Dermis microvascular lymphatic vessel endothelial cell (primary cell): ENCODE results near the gene LINC01488. TPM values are rescaled to one million over a fixed set of nuclear protein-coding genes. Genes with fewer than 3 reads are reported as not detected.

ENCODE experiments used
- DNase-seq, 2 donors: peaks; one replicate each; pipeline versions ENCODE4 v3.0.0 to v3.0.0-alpha.2; 2010; ENCODE audit warnings: low read depth in 2 of 2
- total RNA-seq: library from RNA; depleted of rRNA; stranded (reverse); fragments of >200 nt; gene quantifications from 2 replicates; pipeline ENCODE4 v1.2.1, GENCODE V29; 2014

The LINC01488 gene
- under 0.01 TPM in 1 of 2 replicates, not detected in the other for total RNA-seq

DNA sequence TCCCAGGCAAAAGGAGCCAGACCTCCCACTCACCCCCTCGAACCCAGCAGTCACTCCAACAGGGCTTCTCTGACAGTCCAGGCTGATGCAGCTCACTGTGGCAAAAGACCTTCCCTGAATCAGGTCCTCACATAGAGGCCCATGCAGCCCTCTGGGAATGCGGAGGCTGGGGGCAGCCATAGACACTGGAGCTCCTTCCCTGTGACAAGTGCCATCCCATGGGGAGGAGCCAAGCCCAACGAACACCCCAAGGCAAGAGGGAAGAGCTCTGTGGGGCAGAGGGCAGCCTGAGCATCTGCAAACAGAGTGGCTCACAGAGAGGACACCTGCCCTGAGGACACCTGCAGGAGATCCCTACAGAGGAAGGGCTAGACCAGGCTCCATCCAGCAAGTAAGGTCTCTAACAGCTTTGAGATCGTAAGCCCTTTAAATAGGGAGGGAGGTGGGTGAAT is at the start of gene LINC01488:
LINC01488 (plus strand) TSS at position 271 of the 452 bp plus-strand sequence.
- no peak for DNase-seq

DNA sequence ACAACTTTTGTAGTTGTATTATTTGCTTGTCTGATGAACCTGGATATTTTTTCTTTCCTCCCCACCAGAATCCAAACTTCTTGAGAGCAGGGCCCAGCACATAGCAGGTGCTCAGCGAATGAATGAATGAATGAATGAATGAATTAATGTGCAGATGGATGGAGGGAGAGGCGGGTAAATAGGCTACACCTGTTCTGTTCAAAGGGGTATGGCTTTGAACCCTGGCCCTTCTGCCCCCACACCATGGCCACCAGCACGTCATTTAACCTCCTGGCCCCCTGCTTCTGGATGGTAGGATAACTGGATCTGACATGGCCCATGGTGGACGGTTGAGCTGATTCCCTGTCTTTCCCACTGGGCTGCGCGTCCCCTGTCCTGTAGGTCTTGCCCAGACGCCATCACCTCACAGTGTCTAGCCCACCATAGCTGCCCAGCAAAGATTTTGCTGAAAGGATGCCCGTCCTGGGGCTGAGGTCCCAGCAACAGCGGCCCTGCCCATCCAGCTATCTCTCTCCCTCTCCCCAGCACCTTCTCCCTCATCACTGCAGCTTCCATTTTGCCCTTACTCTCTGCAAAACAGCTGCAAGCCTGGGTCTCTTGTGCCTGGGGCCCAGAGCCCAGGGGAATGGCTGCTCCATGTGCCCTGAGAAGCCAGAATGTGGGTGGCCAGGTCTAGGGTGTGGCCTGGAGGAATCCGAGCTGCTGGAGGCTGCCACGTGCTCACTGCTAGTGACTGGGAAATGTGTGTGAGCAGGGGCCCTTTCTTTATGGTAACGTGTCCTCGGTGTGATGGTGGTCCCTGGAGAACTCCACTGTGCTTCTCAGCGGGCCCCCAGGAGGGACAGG is 49.3 kb upstream of the LINC01488 start:
- no peak for DNase-seq

DNA sequence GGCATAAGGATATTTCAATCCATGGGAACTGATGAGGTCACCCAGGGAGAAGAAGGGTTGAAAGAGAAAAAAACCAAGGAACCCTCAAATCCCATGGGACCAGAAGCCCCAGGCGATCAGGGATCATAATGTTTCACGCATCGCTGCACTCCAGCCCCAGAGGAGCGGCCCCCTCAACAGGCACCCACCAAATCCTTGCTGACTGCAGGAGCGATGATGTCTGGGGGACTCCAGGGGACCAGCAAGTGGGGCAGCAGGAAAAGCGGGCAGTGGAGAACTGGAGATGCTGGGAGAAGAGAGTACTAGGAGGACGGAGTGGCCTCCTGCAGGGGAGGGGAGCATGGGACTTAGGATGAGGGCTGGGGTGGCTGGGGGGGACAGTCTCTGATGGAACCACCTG is 47.7 kb upstream of the LINC01488 start:
- DNase-seq = no peak

DNA sequence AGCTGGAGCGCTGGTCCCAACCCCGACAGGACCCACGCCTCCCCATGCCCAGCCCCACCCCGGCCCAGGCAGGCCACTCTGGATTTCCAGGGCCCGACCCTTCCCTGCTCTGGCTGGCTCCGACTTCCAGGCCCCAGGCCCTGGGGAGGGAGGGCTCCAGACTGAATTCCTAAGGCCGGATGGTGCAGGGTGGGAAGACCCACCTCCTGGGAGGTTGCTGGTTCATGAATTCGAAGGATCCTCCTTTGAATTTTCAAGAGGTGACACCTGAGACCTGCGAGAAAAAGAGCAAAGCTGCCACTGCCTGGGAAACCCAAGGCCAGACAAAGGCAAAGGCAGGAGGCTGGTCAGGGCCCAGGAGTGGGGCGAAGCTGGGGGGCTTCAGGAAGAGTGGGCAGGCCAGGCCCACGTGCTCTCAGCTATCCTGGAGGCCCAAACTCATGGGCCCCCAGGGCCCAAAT is 47.0 kb upstream of the LINC01488 start:
- DNase-seq = no peak

DNA sequence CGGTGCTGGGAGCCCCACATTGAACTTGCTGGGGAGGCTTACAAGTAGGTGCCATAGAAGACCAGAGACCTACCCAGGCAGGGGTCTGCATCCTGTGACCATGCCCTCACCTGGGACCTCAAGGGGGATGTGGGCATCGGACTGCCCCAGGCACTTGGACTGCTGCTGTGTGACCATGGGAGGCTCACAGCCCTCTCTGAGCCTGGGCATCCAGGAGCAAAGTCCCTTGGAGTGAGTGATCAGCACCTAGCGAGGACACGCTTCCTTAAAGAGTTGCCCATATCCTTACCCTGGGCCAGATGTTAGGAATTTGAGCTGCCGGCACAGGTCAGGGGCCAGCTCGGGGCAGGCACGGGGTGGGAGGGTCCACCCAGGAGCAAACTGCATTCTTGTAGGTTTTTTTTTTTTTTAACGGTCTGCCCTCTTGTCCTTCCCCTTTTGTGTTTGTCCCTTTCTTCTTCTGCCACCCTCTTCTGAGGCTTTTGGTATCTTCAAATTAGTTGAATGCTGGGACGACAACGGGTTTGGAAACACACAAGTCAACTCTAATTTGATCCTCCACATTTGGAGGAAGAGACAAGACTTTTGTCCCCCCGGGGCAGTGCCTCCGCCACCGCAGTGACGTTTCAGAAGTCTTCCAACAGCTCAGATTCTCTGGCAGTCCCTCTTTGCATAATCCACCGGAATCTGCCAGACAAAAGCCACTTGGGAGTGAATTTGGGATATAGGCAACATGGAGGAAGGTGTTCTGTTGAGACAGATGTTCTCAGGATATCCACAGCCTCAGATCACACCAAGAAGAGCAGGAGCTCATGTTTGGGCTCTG is 46.1 kb upstream of the LINC01488 start:
- DNase-seq = no peak

DNA sequence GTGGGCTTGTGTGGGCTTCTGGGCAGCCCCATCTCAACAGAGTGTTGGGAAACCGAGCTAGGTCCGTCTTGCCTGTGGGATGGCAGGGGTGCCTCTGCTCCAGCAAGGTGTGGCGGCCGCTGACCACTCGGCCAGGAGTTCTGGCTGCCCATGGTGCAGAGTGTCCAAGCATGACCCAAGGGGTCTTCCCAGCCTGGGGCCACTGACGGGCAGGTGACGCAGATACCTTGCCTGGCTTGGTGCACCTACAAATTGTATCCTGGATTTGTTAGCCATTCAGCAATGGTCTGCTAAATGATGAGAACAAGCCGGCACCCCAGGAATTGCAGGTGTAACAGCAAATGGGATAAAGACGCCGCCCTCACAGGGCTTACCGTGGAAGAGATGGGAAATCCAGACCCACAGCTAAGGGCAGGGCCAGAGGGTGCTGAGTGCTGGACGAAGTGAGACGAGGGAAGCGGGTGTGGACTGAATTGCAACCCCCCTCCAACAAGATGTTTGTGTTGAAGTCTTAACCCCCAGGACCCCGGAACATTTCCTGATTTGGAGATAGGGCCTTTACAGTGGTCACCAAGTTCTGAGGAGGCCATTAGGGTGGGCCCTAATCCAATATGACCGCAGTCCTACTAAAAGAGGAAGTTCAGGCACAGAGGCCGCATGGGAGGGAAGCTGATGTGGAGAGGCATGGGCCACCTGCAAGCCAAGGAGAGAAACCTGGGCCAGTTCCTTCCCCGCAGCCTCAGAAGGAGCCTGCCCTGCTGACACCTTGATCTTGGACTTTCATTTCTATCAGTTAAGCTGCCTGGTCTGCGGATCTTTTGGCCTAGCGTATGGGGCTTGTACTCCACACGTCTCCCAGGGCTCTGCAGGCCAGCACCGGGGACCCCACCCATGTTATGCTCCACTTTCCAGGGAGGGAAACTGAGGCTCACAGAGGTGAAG is 45.2 kb upstream of the LINC01488 start:
- no peak for DNase-seq

DNA sequence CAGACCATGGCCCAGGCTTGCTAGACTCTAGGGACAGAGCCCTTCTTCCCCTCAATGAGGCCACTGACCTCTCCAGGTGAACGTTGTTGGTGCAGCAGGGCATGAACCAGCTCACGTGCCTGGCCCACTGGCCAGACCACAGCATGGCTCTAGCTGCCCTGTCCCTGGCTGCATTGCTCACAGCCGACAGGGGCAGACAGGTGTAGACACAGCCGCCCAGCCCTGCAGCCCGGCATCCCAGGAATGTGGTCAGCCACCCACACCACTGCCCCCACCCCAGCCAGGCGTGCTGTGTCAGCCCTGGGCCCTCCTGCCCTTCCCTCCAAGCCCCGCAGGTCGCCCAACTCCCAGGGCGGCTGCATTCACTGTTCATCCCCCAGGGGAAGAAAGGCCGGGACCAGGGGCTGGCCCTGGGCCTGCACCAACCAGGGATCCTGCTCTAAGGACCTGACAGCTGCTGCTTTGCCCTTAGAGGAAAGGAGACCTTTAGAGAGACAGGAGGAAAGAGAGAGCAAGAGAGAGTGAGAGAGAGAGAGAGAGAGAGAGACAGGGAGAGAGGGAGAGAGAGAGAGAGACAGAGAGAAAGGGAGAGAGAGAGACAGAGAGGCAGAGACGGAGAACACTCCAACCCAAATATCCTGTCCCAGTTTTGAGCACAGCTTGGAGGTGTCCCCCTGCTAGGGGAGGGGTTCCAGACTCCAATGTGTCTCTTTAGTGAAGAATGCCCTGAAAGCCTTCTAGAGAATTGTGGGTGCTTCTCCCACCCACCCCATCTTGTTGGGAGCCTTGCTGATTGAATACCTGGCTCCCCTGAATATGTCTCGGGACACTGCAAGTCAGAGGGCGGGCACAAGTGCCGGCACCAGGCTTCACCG is 44.2 kb upstream of the LINC01488 start:
- no peak for DNase-seq

DNA sequence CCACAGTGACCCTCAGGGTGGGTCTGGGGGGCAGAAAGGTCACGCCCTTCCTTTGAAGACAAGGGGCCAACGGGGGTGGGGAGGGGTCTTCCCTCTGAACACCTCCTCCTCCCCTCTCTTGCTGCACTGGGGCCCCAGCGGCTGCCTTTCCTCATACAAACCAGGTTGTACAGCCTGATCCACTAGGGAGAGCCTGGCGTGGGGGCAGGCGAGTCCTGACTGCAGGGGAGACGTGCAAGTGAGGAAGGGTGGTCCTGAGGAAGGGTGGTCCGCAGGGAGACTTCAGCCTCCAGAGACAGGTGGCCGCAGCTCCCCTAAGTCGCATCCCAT is 43.6 kb upstream of the LINC01488 start:
- no peak for DNase-seq

DNA sequence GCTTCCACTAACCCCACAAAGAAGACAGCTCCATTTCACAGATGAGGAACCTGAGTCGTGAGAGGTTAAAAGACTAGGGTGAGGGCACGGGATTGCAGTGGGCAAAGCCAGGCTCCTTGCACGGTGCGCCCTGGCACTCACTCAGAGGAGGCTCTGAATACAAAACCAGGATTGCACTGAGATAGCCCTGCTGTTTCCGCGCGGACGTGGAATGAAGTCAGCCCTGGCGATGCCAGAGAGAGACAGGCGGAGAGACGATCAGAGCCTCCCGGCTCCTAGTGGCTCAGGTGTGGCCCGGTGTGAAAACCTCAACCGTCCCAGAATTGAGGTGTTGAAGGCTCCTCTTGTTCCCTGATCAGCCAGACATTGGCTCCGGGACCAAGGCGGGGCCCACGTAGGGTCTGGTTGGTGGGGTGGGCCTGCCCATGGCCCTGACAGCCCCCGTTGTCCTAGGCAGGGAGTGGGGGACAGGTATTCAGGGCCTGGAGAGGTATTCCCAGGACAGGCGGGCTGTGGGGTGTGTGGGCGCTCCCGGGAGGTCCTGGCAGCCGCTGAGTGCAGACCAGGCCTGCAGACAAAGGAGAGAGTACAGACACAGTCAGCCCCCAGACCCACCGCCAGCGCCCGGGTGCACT is 43.1 kb upstream of the LINC01488 start:
- no peak for DNase-seq

DNA sequence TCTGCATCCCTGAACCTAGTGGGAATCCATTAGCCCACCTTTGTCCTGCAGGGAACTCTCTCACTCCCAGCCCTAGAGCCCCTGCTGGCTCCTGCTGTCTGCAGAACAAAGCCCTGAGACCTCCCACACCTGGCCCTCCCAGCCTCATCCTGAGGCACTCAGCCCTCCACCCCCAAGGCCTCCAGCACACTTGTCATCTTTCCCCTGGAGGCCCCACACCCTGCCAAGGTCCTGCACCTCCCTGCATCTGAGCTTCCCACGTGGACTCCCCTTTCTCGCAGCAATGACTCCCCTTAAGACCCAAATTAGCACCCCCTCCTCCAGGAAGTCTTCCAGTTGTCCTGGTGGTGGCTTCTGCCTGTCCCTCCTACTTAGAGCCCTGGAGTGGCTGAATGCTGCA is 42.3 kb upstream of the LINC01488 start:
- DNase-seq = no peak

DNA sequence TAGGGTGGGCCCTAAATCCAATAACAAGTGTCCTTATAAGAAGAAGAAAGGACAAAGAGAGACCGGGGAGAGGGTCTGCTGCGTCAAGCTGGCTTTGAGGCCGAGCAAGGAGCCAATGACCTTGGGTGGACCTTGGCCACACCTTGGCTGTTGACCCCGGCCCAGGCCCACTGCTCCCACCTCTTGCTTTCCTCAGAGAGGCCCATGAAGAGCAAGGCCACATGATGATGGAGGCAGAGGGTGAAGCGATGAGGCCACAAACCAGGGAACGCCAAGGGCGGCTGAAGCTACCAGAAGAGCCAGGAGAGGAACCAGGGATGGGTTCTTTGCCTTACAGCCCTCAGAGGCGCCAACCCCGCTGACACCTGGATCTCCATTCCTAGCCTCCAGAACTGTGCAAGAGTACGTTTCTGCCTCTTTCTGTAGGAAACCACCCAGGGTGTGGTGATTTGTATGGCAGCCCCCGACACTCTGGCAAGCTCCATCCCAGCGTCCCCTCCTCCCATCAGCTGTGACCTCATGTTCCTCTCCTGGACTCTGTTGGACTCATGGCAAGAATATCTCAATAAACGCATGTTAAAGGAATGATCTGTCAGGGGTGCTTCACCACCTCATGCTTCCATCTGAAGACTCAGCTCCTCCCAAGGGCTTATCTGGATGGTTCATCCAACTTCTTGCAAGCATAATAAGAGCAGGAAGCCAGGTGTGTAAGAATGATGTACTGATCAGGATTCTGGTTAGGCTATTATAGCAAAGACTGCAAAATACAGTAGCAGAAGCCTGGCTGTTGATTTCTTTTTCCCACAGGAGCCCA is 41.6 kb upstream of the LINC01488 start:
- DNase-seq = no peak

DNA sequence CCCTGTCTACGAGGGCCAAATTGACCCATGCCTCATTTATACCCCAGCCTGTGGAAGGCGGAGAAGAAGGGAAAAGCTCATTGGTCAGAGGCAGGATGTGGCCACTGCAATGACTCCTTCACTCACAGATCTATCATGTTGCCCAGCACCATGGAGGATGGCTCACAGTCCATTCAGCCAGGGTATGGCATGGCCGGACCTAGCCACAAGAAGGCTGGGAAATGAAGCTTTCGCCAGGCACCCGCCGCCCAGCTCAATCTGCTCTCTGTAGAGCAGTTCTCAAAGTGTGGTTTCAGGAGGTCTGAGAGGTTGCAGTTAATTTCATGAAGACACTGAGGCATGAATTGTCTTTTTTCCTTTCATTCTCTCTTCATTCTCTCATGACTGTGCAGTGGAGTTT is 40.6 kb upstream of the LINC01488 start:
- no peak for DNase-seq

DNA sequence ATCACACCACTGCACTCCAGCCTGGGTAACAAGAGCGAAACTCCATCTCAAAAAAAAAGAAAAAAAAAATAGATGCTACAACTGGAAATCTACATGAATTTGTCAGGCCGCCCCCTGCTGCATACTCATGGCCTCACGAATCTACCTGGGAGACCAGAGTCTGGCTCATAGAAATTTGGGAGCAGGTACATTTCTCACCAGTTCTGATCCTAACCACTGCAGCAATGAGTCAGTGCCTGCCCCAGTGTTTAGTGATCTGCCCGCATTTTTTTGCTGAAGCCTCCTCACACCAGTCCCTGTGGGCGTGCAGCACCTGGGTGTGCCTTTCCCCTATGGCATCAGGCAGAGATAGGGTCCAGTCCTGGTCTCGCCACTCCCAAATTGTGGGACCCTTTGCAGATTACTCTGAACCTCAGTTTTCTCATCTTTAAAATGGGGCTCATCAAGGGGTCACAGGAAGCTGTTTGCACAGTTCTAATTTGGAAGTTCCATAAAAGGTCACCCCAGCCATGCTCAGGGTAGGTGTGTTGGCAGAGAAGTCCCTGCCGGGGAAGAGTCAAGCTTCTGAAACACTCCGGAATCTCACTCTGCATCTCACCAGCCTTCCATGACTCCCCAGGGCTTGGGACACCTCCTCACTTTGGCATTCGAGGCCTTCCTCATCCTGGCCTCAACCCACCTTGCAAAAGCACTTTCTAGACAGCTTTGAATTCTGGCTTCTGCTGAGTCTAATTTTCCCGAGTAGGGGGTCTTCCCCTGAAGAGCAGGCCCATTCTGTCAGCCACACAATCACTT is 39.3 kb upstream of the LINC01488 start:
- no peak for DNase-seq

DNA sequence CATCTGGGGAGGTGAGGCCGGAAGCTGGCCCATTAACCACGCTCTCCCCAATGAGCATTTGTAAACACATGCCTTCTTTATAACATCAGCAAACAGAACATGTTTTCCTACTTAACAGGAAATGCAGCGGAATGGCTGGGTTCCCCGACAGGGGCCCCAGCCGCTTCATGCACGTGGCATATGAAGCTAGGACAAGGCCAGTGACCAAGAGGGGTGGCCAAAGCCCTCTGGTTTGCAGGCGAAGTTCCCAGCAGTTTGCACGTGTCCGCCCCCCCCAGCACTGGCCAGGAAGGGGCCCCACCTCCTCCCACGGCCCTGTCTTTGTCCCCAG is 38.7 kb upstream of the LINC01488 start:
- DNase-seq = peak; percentile 20 to 38

DNA sequence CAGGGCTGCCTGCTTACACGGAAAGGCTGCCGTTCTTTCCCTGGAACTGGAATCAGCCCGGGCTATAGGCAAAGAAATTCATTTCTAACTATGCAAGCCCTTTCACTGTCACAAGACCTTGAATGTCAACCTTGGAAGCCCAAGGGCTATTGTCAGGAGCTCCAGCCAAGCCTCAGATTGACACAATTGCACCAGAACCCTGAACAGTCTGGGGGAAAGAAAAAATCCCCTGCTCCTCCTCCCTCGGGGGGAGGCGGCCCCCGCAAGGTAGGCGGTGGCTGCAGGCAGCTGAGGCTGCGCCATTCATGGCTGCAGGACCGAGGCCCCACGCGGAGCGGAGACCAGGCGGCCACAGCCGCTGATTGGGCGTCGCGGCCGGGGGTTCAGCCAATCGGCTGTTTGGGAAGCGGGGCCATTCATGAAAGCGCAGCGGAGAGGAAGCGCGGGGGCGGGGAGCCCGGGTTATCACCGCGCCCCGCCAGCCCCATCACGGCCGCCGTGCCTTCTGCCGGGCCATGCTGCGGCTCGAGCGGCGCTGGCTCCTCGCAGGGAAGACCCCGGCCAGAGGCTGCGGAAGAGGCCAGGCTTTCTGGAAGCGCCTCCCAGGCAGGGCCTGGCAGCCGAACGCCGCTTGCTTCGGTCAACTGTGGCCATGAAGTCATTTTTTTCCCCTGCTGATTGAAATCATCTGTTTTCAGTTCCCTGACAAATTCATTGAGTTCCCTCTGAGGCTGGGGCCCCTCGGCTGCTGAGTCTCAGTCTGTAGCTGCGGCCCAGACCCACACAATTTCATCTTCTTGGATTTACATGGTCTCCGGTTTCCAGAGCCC is 38.1 kb upstream of the LINC01488 start:
- DNase-seq = peak; percentile 82 to 94

DNA sequence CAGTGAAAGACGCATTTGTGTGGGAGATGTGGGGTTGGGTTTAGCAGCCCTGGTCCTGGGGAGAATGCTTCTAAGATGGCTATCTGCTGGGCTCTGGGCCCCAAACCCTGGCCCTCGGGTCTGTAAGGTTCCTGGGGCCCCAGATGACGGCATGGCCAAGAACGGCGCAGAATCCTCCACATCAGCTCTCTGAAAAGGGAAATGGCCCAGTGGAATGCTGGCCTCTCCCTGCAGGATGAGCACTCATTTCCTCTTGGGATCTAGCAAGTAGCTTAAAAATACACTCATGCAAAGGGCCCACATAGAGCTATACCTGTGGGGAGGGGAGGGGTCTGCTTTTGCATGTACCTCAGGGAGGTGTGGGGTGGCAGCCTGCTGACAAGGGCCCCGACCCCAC is 37.5 kb upstream of the LINC01488 start:
- DNase-seq = peak; percentile 62 to 75

DNA sequence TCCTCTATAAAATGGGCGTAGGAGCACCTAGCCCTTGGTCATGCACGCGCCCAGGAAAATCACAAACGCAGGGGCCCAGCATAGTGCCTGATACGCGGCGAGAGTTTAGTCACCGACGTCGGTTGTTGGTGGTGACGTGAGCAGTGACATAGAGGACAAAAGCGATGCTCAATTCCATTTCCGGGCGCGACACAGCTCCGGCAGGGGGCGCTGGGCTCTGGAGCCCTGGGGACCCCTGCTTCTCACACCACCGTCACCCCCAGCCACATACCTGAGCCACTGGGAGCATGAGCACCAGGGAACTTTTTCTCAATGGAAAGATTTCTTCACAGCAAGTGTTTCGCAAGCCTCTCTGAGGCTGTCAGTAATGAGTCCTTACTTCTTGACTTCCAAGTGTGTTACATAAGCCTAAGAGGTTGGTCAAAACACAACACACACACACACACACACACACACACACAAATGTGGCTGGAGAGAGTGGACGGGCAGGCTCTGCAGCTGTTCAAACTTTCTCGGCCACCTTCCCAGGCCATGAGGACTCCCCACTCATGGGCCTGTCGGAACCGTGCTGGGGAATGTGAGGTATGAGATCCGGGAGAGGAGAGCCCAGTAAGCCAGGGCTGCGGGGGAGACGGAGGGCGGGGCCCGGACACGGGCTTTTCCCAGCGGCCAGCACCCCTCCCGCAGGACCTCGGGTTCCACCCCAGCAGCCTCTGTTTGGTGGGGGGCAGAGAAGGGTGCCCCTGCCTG is 36.9 kb upstream of the LINC01488 start:
- peak; percentile 38 to 63 for DNase-seq
